HCT116 (cell line): ENCODE data around the gene TAS2R60. TPM values are rescaled to one million over a fixed set of nuclear protein-coding genes. Genes with fewer than 3 reads are reported as not detected.

Experiments
- ATAC-seq: fragments of 200-7000 bp; cut with Tn5 transposase; 2 replicates; pipeline ENCODE4 v1.9.1; 2020; ENCODE audit warnings: mild to moderate bottlenecking, moderate library complexity
- BruUV-seq: library from RNA; stranded (reverse); fragments of 400-500 nt; replicated peaks from 2 replicates; lab custom pipeline; 2021; lab: Mats Ljungman, UMichigan
- CTCF ChIA-PET: fragments of 300-600 bp; sonication (Branson Sonifier 250); formaldehyde crosslinking; loops from one replicate; lab custom pipeline; 2021; ENCODE audit warnings: antibody characterized with exemption; lab: Charles Lee
- POLR2A ChIA-PET: fragments of 300-600, 350-600 bp; sonication (Branson Sonifier 250); formaldehyde crosslinking; loops from one replicate; lab custom pipeline; 2021; ENCODE audit warnings: antibody characterized with exemption; lab: Charles Lee
- RAD21 ChIA-PET, 2 experiments: fragments of 300-600 bp; sonication (Branson Sonifier 250); formaldehyde crosslinking; loops; one replicate each; lab custom pipeline; 2023; ENCODE audit warnings: low total read pairs in 2 of 2; ENCODE audit not compliant: uncharacterized antibody in 2 of 2, unreplicated experiment in 2 of 2, low non-redundant PET in 1 of 2; lab: Charles Lee
- DNase-seq: peaks from one replicate; pipeline ENCODE4 v3.0.0-alpha.2; 2010; ENCODE audit warnings: low read depth, low spot score
- H2AFZ ChIP-seq: fragments of 200-600 bp; shearing (Covaris generic), sonication (generic); 2 replicates; pipeline ENCODE4 v1.6.1; 2017; ENCODE audit warnings: low read depth, mixed run types, mixed read lengths, antibody characterized with exemption, low read length; ENCODE audit not compliant: poor library complexity, severe bottlenecking
- H3K27ac ChIP-seq: 2 replicates; pipeline ENCODE4 v1.5.1; 2012; ENCODE audit warnings: low read depth, low read length
- H3K27me3 ChIP-seq: fragments of 200-600 bp; sonication (generic); 2 replicates; pipeline ENCODE4 v1.6.1; 2016; ENCODE audit warnings: mixed run types, low read length, mixed read lengths; ENCODE audit not compliant: insufficient read depth
- H3K36me3 ChIP-seq, 2 experiments: fragments of 200-500 bp in 1 of 2; fragments of 200-600 bp in 1 of 2; sonication (Bioruptor generic) in 1 of 2; sonication (generic) in 1 of 2; 2 replicates each; pipeline versions ENCODE4 v1.5.1 to v1.6.1; 2014 to 2016; ENCODE audit warnings: low read length in 2 of 2, inconsistent platforms in 1 of 2, mixed read lengths in 1 of 2, mixed run types in 1 of 2; ENCODE audit not compliant: insufficient read depth in 2 of 2, control insufficient read depth in 1 of 2
- H3K4me1 ChIP-seq, 2 experiments: fragments of 200-600 bp in 1 of 2; sonication (generic) in 1 of 2; 2 replicates each; pipeline versions ENCODE4 v1.5.1 to v1.6.1; 2012 to 2017; ENCODE audit warnings: low read length in 2 of 2, inconsistent platforms in 1 of 2, mild to moderate bottlenecking in 1 of 2, mixed read lengths in 1 of 2, mixed run types in 1 of 2, moderate library complexity in 1 of 2; ENCODE audit not compliant: insufficient read depth in 2 of 2, control insufficient read depth in 1 of 2
- H3K4me2 ChIP-seq: fragments of 200-600 bp; sonication (generic); 2 replicates; pipeline ENCODE4 v1.6.1; 2017; ENCODE audit warnings: mixed run types, low read length, mixed read lengths
- H3K4me3 ChIP-seq, 2 experiments: fragments of 200-600 bp in 1 of 2; sonication (generic) in 1 of 2; replicated peaks in 1 of 2; 2 replicates each; pipeline ENCODE4 v1.5.1; 2011 to 2016; ENCODE audit warnings: low read length in 2 of 2, control low read depth in 1 of 2, low read depth in 1 of 2, mild to moderate bottlenecking in 1 of 2, mixed read lengths in 1 of 2, mixed run types in 1 of 2
- H3K79me2 ChIP-seq: fragments of 200-600 bp; sonication (generic); 2 replicates; pipeline ENCODE4 v1.6.1; 2017; ENCODE audit warnings: mild to moderate bottlenecking, mixed run types, low read length, moderate library complexity, mixed read lengths; ENCODE audit not compliant: insufficient read depth
- H3K9ac ChIP-seq: fragments of 200-600 bp; sonication (generic); 2 replicates; pipeline ENCODE4 v1.6.1; 2016; ENCODE audit warnings: low read length, mixed read lengths
- H3K9me2 ChIP-seq: fragments of 200-600 bp; sonication (generic), shearing (Covaris generic); 2 replicates; pipeline ENCODE4 v1.6.1; 2017; ENCODE audit warnings: mixed run types, mild to moderate bottlenecking, moderate library complexity; ENCODE audit not compliant: insufficient read depth
- H3K9me3 ChIP-seq, 2 experiments: fragments of 200-500 bp in 1 of 2; fragments of 200-600 bp in 1 of 2; sonication (Bioruptor generic) in 1 of 2; sonication (generic) in 1 of 2; 2 replicates each; pipeline ENCODE4 v1.6.1; 2014 to 2017; ENCODE audit warnings: low read length in 2 of 2, mixed read lengths in 2 of 2, inconsistent platforms in 1 of 2, low read depth in 1 of 2, mild to moderate bottlenecking in 1 of 2, mixed run types in 1 of 2, moderate library complexity in 1 of 2; ENCODE audit not compliant: control insufficient read depth in 1 of 2, insufficient read depth in 1 of 2
- H4K20me1 ChIP-seq: fragments of 200-600 bp; sonication (generic), shearing (Covaris generic); 2 replicates; pipeline ENCODE4 v1.6.1; 2017; ENCODE audit warnings: mixed run types, mild to moderate bottlenecking, moderate library complexity; ENCODE audit not compliant: insufficient read depth
- ATF3 ChIP-seq: IDR thresholded peaks from 2 replicates; pipeline ENCODE4 v1.6.1; 2012
- CBX3 ChIP-seq: IDR thresholded peaks from 2 replicates; pipeline ENCODE4 v1.6.1; 2012; ENCODE audit warnings: low read depth
- CTCF ChIP-seq, 3 experiments: fragments of 200-600 bp in 1 of 3; sonication (generic) in 1 of 3; IDR thresholded peaks in 2 of 3; conservative IDR thresholded peaks in 1 of 3; 2 replicates each; pipeline ENCODE4 v1.5.1; 2012 to 2017; ENCODE audit warnings: low read depth in 2 of 3, low read length in 2 of 3, antibody characterized with exemption in 1 of 3, borderline replicate concordance in 1 of 3, control low read depth in 1 of 3, mild to moderate bottlenecking in 1 of 3, mixed read lengths in 1 of 3, mixed run types in 1 of 3, moderate library complexity in 1 of 3; ENCODE audit not compliant: insufficient read depth in 1 of 3
- EZH2phosphoT487 ChIP-seq: fragments of 200-600 bp; IDR thresholded peaks from 2 replicates; pipeline ENCODE4 v1.6.1; 2018; ENCODE audit warnings: antibody characterized with exemption, borderline replicate concordance
- FOSL1 ChIP-seq: IDR thresholded peaks from 2 replicates; pipeline ENCODE4 v1.6.1; 2012; ENCODE audit warnings: low read depth
- JUND ChIP-seq: IDR thresholded peaks from 2 replicates; pipeline ENCODE4 v1.6.1; 2012
- POLR2AphosphoS5 ChIP-seq: IDR thresholded peaks from 2 replicates; pipeline ENCODE4 v1.6.1; 2011; ENCODE audit warnings: mild to moderate bottlenecking, low read depth, low read length, moderate library complexity
- RAD21 ChIP-seq: IDR thresholded peaks from 2 replicates; pipeline ENCODE4 v1.6.1; 2012; ENCODE audit warnings: low read depth, mild to moderate bottlenecking
- SIN3A ChIP-seq: IDR thresholded peaks from 2 replicates; pipeline ENCODE4 v1.6.1; 2012; ENCODE audit warnings: low read depth
- SP1 ChIP-seq: IDR thresholded peaks from 2 replicates; pipeline ENCODE4 v1.6.1; 2012; ENCODE audit warnings: low read depth
- ZFX ChIP-seq: fragments of 450-650 bp; IDR thresholded peaks from 2 replicates; pipeline ENCODE4 v1.6.1; 2017
- intact Hi-C: fragments of 100-400 bp; cut with micrococcal nuclease; formaldehyde crosslinking; loops from 2 replicates; pipeline ENCODE4 v1.10.0; 2022
- total RNA-seq: library from RNA; stranded (reverse); gene quantifications from one replicate; pipeline ENCODE4 v1.2.1, GENCODE V29; 2021; ENCODE audit not compliant: unreplicated experiment
- TF ChIP-seq, protein P1 (sequence below): IDR thresholded peaks from 2 replicates; pipeline ENCODE4 v1.6.1; 2012

The TAS2R60 gene
- total RNA-seq, 1 experiment from 2014 or later: not detected

GRCh38 chr7:143444063-143444782 lies 970 bp downstream of the TAS2R60 start:
- BruUV-seq: no TSS peak
- Histone ChIP-seq H3K4me2 (no peak overlapping the region), H4K20me1 (no peaks in the 10 kb centered on the region), H3K4me1 (no peaks in the 10 kb centered on the region), H3K27me3 (no peaks in the 10 kb centered on the region), H3K9me2 (no peaks in the 10 kb centered on the region), H2AFZ (no peak overlapping the region), H3K4me3 (no peak overlapping the region), H3K27ac (no peak overlapping the region), H3K9ac (no peak overlapping the region), H3K36me3 (no peaks in the 10 kb centered on the region), H3K9me3 (no peaks in the 10 kb centered on the region), H3K79me2 (no peaks in the 10 kb centered on the region)
- CTCF ChIA-PET: no interaction called here
- TF ChIP-seq CBX3: no peak
- TF ChIP-seq SP1: no peak
- no peak for TF ChIP-seq EZH2phosphoT487
- TF ChIP-seq, protein P1, sequence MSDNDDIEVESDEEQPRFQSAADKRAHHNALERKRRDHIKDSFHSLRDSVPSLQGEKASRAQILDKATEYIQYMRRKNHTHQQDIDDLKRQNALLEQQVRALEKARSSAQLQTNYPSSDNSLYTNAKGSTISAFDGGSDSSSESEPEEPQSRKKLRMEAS: no peak
- TF ChIP-seq ATF3: no peak
- no peak for TF ChIP-seq SIN3A
- no peak for TF ChIP-seq POLR2AphosphoS5
- no peak for TF ChIP-seq FOSL1
- TF ChIP-seq RAD21: no peak
- no peak for TF ChIP-seq JUND
- no peak for TF ChIP-seq ZFX
- TF ChIP-seq CTCF (IDR thresholded peaks at IDR 0.05 in 2 of 3, conservative IDR thresholded peaks at IDR 0.05 in 1 of 3; ENCODE audit: borderline replicate concordance in 1 of 3, insufficient read depth in 1 of 3, low read depth in 2 of 3, low read length in 2 of 3): no peak
- no peak for DNase-seq
- POLR2A ChIA-PET: no interaction called here
- intact Hi-C loops: no loop called here
- ATAC-seq: no peak
- RAD21 ChIA-PET: no interaction called here
